D341Med (cell line): ENCODE results near the gene EDEM2.
"Not testable (repeated sequence)": the region's sequence is repeated elsewhere in the genome, so short reads cannot be mapped to it uniquely, and the experiment has no call there.

Experiments
- DNase-seq: peaks from one replicate; pipeline ENCODE4 v3.0.0; 2012; ENCODE audit warnings: low spot score

Gene EDEM2

GRCh38 chr20:35087791-35088190 is 59.3 kb downstream of the EDEM2 start:
- no peak for DNase-seq

DNA sequence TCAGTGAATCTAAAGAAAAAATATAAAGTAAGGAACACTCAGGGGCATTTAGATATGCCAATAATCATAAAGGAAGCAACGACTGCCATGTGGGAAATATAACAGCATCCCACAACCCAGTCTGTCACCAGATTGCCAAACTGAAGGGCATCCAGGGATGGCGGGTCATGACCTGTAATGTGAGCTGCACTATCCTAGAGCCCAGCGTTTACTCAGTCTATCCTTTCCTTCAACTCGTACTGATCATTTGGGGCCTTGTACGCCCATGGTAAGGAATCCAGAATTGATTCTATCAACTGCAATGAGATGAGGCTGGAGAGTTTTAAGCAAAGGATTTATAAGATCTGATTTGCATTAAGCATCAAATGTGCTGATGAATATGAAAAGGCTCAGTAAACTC is 59.8 kb downstream of the EDEM2 start:
- no peak for DNase-seq

GRCh38 chr20:35085477-35086225 is 61.5 kb downstream of the EDEM2 start:
- no peak for DNase-seq

GRCh38 chr20:35084998-35085397 is 62.1 kb downstream of the EDEM2 start:
- no peak for DNase-seq

DNA sequence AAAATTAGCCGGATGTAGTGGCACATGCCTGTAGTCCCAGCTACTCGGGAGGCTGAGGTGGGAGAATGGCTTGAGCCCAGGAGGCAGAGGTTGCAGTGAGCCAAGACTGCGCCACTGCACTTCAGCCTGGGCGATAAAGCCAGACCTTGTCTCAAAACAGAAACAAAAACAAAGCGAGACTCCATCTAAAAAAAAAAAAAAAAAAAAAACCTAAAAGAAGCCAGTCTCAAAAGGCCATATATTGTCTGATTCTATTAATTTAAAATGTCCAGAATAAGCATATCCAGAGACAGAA is 66.8 kb downstream of the EDEM2 start:
- DNase-seq: not testable (repeated sequence)

GRCh38 chr20:35079472-35080347 is 67.4 kb downstream of the EDEM2 start:
- no peak for DNase-seq

DNA sequence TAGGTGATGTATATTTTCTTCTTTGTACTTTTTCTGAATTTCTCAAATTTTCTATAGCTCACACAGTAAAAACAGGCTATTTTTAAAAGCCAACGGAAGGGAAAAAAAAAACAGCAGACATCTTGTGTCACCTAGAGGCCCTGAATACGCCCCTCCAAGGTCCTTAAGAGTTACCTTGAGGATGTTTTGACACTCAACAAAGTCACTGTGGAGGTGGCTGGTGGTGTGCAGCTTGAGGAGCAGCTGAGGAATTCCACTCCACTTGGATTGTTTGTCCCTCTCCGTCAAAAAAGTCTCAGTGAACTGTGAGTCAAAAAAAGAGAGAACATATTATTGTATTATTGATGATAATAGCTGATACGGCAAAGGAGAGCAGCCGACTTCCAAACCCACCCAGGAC is 69.3 kb downstream of the EDEM2 start:
- no peak for DNase-seq

- DNase-seq: no peak
Measured at GRCh38 chr20:35077341-35077740, 69.8 kb downstream of the EDEM2 start.

GRCh38 chr20:35071436-35072153 is 75.5 kb downstream of the EDEM2 start:
- DNase-seq: not testable (repeated sequence)

DNA sequence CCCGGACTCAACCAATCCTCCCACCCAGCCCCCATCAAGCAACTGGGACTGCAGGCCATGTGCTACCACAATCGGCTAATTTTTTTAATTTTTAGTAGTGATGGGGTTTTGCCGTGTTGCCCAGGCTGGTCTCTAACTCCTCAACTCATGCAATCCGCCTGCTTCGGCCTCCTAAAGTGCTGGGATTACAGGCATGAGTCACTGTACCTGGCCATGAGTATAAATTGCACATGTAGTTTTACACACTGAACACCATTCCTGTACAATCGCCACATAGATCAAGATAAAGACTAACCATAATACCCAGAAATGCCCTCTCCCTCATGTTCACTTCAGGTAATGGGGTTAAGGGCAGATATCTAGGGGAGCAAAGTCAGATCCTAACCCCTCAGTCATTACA is 80.9 kb downstream of the EDEM2 start:
- DNase-seq: no peak
